ENCODE data around the gene SORCS2.

GRCh38 chr4:7523526-7523925, 331.2 kb downstream of the SORCS2 start:
- TF ChIP-seq POLR2AphosphoS5 (IDR thresholded peaks at IDR 0.05; ENCODE audit: low read depth, low read length) (no peak), REST (IDR thresholded peaks at IDR 0.05; ENCODE audit: insufficient read depth in 1 of 2, low read depth in 2 of 2, low read length in 2 of 2) (no peak), TAF1 (IDR thresholded peaks at IDR 0.05; ENCODE audit: borderline replicate concordance, insufficient read depth, low read length) (no peak)

Data from PFSK-1 (cell line).